ENCODE data around the gene SETDB2.
"Not testable (repeated sequence)": the region's sequence is repeated elsewhere in the genome, so short reads cannot be mapped to it uniquely, and the experiment has no call there.

DNA sequence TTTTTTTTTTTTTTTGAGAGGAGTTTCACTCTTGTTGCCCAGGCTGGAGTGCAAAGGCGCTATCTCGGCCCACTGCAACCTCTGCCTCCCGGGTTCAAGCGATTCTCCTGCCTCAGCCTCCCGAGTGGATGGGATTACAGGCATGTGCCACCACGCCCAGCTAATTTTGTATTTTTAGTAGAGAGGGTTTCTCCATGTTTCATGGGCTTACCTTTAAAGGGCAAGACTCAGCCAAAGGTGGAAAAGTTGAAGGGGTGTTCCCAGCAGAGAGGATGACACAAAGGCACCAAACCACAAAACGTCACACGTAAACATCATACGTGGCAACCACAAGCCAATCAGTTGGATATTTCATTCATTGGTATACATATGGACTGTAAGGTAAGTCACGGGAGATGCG lies 52.8 kb downstream of the SETDB2 start:
- TF ChIP-seq TAF1 (IDR thresholded peaks at IDR 0.05; ENCODE audit: borderline replicate concordance, low read depth, low read length); POLR2A (IDR thresholded peaks at IDR 0.05; ENCODE audit: low read depth, low read length); POLR2AphosphoS5 (IDR thresholded peaks at IDR 0.05; ENCODE audit: low read depth, low read length): not testable (repeated sequence)

Data from GM12892 (cell line).